HG02571 (cell line): Measurements from ENCODE around the gene EVC.
"Not testable (repeated sequence)": the region's sequence is repeated elsewhere in the genome, so short reads cannot be mapped to it uniquely, and the experiment has no call there.

Experiments
- ATAC-seq: cut with Tn5 transposase; IDR thresholded peaks from one replicate; pipeline ENCODE4 v1.9.1; 2021; ENCODE audit warnings: mild to moderate bottlenecking, moderate library complexity; ENCODE audit not compliant: unreplicated experiment

The EVC gene

DNA sequence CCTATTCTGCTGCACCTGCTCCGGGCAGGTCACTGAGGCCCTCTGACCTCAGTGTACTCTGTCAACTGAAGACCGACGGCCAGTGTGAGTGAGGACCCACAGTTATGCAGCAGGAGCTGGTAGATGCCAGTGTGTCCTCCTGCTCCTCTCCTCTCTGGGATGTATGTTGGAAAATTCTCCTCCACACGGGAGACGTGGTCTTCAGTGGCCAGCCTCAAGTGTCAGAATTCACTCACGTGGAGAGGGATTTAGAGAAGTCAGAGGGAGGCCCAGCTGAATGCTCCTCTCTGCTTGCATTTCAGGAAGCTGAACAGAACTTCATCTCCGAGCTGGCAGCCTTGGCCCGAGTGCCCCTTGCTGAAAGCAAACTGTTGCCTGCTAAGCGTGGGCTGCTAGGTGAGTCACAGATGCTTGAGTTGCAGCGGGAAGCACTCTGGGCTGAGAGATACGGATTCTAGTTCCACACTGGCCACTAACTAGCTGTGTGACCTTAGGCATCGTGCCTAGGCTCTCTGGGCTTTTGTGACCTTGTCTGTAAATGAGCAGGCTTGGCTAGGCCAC is 98.3 kb downstream of the EVC start:
- no peak for ATAC-seq

DNA sequence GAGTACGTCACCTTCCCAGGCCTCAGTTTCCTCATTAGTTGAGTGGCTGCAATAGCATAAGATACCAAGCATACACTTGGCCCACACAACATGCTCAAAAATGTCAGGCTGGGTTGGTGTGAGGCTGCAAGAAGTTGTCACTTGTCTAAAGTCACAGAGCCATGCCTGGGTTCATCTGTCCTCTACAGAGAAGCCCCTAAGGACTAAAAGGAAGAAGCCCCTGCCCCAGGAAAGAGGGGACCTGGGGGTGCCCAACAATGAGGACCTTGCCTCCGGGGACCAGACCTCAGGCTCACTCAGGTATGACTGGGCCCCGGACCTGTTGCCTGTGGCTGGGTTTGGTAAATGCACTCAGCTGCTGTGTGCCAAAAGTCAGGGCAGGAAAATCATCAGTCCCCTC is 99.2 kb downstream of the EVC start:
- ATAC-seq, result no peak

DNA sequence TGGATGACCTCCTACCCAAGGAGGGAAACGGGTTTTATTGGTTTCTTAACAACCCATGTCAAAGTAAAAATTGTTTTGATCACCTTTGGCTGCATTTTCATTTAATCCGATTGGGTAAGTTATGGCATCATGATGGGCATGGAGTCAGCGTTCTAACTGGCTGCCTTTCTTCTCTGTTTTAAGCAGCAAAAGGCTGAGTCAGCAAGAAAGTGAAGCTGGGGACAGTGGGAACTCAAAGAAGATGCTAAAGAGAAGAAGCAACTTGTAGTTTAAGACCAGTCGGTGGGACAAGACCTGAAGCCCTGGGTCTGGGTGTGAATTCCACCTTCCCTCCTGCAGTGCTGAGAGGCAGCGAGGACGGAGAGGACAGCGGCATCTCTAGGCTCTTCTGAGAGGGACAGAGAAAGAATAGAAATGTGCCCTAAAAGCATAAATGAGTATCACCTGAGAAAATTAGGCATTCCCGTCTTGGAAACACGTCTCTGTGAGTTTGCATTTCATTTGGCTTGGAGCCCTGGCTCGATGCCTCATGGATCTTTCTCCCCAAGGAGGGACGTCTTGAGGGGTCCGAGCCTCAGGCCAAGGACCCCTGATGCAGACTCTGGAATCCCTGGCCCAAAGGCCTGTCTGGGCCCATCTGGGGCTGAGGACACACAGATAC is 99.9 kb downstream of the EVC start:
- no peak for ATAC-seq

DNA sequence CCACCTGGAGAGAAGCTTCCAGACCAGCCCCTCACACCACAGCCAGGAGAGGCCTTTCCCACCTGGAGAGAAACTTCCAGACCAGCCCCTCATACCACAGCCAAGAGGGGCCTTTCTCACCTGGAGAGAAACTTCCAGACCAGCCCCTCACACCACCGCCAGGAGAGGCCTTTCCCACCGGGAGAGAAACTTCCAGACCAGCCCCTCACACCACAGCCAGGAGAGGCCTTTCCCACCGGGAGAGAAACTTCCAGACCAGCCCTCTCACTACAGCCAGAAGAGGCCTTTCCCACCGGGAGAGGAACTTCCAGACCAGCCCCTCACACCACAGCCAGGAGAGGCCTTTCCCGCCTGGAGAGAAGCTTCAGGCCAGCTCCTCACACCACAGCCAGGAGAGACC is 101.1 kb downstream of the EVC start:
- ATAC-seq, result not testable (repeated sequence)

DNA sequence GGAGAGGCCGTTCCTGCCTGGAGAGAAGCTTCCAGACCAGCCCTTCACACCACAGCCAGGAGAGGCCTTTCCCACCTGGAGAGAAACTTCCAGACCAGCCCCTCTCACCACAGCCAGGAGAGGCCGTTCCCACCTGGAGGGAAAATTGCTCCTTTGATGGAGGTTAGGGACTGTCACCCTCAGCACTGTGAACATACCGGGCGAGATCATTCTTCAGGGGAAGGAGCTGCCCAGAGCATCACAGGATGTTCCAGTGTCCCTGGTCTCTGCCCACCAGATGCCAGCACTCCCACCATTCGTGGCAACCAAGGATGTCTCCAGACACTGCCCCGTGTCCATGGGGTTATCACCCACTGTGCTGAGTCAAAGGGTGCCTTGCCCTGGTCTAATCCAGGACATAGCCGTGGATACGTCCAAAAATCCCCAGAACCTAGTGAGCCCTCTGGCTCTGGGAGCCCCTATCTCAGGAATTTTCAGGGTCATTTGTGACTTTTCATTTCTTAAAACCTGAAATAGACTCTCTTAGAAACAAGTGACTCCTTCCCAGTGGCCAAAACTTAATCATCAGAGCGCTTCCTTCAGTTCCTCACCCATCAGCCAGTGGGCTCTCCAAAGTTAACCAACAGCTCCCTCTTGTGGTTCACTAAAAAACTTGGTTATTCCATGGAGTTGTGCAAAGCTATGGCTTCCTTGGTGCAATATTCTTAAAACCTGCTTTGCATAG is 101.7 kb downstream of the EVC start:
- ATAC-seq, result no peak

GRCh38 chr4:5813882-5814255 is 102.9 kb downstream of the EVC start:
- no peak for ATAC-seq

DNA sequence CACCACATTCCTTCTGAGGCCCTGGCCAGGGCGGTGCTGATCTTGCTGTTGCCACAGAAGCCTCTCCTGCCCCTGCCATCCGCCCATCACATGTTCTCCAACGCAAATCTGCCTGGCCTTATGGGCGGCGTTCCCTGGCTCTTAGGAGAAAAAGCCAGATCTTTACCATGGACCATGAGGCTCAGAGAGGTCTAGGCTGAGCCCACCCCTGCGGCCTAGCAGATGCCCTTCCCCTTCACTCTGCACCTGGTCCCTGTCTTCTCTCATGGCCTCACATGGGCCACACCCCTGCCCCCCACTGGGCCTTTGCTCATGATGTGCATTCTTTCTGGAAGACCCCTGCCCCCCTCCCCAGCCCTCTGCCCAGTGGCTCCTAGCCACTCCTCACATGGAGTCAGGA is 103.4 kb downstream of the EVC start:
- no peak for ATAC-seq

GRCh38 chr4:5815641-5816040 is 104.6 kb downstream of the EVC start:
- ATAC-seq, result no peak

DNA sequence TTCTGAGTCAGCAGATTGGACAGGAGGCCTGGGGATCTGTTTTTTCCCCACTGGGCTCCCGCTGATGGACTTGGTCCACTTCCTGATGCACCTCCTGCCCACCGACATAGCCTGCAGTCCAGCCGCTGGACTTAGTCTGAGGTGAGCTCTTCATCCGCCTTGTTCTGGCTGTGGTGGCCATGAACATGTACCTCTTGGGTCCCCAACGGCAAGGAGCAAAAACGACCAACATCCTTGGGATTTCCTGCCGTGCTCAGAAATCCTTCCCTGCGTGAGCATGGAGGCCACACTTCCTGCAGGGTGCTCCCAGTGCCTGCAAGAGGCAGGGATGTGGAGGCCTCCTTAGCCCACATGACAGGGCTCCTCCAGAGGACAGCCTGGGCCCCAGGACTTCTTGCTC is 105.1 kb downstream of the EVC start:
- no peak for ATAC-seq

DNA sequence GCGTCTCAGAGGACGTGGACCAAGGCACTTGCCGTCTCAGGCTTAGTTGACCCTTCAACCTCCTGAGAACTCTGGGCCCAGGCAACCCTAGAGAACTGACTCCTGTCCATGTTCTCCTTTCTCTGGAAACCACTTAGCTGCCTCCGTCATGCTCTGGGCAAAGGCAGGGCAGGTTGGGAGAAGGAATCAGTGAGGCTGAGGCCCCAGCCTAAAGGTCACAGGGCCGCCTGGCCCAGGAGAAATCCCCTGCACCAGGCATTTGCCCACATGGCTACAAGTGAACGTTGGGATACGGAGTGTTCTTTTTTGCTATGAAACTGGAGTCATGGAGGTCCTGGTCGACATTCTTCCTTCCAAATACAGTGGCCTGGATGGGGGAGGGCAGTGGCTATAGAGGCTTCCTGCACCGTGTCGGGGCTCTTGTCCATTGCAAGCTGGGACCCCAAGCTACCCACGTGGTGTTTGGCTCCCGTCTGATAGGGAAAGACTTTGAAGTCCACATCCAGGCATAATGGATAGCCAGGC is 105.9 kb downstream of the EVC start:
- no peak for ATAC-seq

- no peak for ATAC-seq
Measured at GRCh38 chr4:5821665-5822358, 110.8 kb downstream of the EVC start.

DNA sequence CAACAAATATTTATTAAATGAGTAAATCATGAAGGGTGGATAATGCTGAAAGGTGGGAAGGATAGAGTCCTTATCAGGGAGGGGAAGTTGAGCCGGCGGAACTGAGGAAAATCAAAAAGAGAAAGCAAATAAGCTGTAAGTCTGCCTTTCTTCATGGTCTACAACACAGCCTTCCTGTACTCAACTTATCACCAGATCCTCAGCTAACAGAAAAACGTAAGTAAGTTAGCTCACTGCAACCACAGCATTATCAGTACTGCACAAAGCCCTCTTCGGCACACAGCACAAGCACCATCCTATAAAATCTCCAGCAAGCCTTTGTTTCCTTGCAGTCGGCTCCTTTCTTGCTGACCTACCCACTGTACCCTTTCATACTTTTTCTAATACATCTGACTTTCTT is 111.6 kb downstream of the EVC start:
- ATAC-seq, result no peak

DNA sequence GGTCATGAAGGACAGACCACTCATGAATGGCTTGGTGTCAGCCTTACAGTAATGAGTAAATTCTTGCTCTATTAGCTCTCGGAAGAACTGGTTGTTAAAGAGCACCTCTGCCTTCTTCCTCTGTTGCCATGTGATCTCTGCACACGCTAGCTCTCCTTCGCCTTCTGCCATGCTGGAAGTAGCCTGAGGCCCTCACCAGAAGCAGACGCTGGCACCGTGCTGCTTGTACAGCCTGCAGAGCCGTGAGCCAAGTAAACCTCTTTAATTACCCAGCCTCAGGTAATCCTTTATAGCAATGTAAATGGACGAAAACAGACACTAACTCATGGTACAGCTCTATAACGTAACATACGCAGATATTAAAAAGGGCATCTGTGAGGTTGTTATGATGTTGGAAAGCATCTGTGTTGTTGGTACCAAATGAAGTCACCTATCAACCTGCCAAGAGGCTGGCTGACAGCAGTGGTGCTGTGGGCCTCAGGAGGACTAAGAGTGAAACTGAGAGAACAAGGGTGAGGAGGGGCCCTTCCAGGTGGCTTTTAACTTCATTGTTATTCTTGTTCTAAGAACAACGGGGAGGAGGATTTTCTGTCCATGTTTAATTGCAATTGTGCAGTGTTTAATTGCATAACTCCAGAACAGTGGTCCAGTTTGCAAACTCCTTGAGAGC is 112.7 kb downstream of the EVC start:
- no peak for ATAC-seq

DNA sequence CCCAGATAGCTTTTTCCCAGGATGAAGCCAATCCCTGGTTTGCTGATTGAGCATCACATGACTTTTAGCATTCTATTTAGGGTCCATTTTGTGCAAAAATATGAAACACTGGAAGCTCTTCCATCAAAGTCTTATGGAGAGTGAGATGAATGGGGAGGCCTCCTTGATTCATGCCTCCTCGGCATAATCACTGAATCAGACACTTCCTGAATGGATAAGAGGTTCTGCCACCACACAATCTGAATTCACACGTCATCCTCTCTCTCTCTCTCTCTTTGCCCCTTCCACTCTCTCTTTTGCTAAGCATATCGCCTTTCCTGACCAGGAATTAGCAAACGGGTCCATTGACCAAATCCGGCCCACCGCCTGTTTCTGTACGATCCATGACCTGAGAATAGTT is 113.2 kb downstream of the EVC start:
- ATAC-seq, result no peak

DNA sequence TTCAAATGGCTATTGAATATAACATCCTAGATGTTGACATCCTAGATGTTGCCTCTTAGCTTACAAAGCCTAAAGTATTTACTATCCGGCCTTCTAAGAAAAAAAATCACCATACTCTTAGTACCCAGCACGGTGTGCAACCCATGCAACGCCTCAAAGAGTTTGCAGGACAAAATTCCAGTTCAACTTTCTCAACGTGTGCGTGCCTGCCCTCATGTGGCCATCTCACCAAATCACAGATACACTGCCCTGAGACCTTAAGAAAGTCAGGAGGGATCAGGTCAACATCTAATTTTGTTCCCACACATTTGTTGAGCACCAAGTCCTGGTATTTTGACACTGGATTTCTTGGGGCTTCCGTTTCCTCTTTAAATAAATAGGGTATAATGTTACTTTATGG is 113.6 kb downstream of the EVC start:
- ATAC-seq, result no peak

- ATAC-seq, result no peak
Measured at GRCh38 chr4:5825321-5826041, 114.5 kb downstream of the EVC start.

DNA sequence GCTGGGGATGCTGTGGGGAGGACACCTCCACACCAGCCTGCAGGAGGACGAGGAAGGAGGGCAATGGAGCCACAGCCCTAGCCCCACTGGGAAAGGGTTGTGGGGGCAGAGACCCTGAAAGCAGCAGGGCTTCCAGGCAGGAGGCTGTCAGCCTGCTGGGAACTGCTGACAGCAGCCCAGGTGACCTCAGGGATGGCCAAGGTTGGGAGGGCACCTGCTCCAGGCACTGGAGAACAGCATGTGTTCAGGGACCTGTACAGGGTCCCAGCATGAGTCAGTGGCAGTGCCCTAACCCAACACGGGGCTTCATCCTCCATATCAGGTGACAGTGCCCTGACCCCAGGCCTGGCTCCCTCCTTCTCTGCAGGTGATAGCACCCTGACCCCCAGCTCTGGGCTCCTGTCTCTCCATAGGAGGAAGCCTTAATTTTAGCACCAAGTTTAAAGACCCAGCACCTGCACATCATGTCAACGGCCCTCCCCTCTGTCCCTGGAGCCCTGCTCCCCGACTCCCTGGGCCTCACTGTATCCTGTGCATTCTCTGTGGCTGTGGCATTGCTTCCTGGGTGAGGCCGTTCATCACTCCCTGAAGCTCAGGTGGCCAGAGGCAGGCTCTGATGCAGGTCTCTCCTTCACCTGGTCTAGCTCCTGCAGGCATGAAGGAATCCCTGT is 115.6 kb downstream of the EVC start:
- ATAC-seq, result no peak

DNA sequence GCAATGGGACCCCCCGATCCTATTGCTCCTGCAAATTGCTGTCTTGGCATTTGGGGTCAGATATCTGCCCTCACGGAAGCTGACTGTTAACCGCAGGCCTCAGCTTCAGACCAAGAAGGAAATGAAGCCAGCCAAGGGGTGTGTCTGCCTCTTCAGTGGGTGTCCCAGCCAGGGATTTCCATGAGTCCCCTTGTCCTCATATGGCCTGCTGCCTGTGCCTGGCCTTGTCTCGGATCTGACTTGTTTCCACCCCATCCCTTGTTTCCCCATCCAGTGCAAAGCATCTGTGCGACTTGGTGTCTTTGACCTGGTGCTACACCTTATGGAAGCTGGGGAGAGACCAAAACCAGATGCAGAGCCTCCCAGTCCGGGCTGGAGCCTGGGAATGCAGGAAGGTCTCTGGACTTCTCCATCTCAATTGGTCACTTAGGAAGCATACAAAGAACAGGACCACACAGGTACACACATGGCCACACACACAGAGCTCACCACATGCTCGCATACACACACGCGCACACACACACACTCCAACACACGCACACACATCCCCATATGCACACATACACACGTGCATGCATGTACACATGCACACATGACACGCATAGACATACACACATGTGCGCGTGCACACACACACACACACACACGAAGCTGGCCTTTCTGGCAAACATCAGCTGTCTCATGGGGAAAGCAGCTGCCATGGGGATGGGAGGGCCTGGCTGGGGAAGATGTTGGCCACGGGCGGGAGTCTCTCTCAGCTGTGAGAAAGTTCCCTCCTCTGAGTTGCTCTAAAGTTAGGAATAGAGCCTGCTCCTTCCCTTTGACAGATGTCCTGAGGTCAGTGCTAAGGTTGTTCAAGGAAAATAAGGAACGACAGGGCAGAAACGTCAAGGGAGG is 116.4 kb downstream of the EVC start:
- no peak for ATAC-seq

GRCh38 chr4:5828005-5828391 is 117.0 kb downstream of the EVC start:
- ATAC-seq, result no peak
